ENCODE results near the gene BRD1.
A peak's percentile ranks its signal among the peaks of the same experiment; 100 is the strongest.

Gene BRD1

DNA sequence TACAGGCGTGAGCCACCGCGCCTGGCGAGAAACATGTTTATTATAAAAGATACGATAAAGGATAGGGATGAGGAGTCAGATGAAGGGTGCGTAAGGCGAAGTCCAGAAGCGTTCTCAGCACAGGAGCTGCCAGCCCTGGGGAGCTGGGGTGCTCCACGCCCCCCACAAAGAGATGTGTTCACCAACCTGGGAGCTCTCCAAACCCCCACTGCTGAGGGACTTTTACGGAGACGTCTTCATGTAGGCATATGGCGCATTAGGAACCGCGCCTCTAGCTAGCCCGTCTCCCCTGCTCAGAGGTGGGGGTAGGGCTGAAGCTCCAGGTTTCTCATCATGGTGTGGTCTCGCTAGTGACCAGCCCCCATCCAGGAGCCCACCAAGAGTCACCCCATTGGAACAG, 17.6 kb upstream of the BRD1 start:
- Histone ChIP-seq H3K27ac (ENCODE audit: low read depth in 2 of 2, low read length in 2 of 2) (no peak overlapping the region), H3K27me3 (ENCODE audit: control insufficient read depth in 2 of 2, insufficient read depth in 2 of 2, low read length in 2 of 2) (peaks cover 7 to 15% of the 10 kb centered on the region in 2 donors), H3K4me3 (ENCODE audit: low read length in 2 of 2) (no peak overlapping the region), H3K9me3 (ENCODE audit: control insufficient read depth in 2 of 2, low read length in 2 of 2) (no peaks in the 10 kb centered on the region), H3K4me1 (ENCODE audit: control insufficient read depth in 2 of 2, insufficient read depth in 2 of 2, low read length in 2 of 2) (peaks cover 2 to 3% of the 10 kb centered on the region in 2 donors), H3K9ac (ENCODE audit: low read depth in 1 of 2, low read length in 2 of 2) (no peak overlapping the region), H3K36me3 (ENCODE audit: control insufficient read depth in 2 of 2, insufficient read depth in 2 of 2, low read length in 2 of 2) (no peaks in the 10 kb centered on the region)

- no peaks in the 10 kb centered on the region for H3K27me3 ChIP-seq (ENCODE audit: control insufficient read depth in 2 of 2, insufficient read depth in 2 of 2, low read length in 2 of 2)
- H3K4me3 ChIP-seq (ENCODE audit: low read length in 2 of 2): no peak overlapping the region
- H3K9me3 ChIP-seq (ENCODE audit: control insufficient read depth in 2 of 2, low read length in 2 of 2): no peaks in the 10 kb centered on the region
- no peak overlapping the region for H3K9ac ChIP-seq (ENCODE audit: low read depth in 1 of 2, low read length in 2 of 2)
- H3K27ac ChIP-seq (ENCODE audit: low read depth in 2 of 2, low read length in 2 of 2): peak overlapping the region; percentile 22 to 56
- H3K36me3 ChIP-seq (ENCODE audit: control insufficient read depth in 2 of 2, insufficient read depth in 2 of 2, low read length in 2 of 2): no peaks in the 10 kb centered on the region
- no peaks in the 10 kb centered on the region for H3K4me1 ChIP-seq (ENCODE audit: control insufficient read depth in 2 of 2, insufficient read depth in 2 of 2, low read length in 2 of 2)
Observed at GRCh38 chr22:49838771-49839717, 11.4 kb upstream of the BRD1 start.

DNA sequence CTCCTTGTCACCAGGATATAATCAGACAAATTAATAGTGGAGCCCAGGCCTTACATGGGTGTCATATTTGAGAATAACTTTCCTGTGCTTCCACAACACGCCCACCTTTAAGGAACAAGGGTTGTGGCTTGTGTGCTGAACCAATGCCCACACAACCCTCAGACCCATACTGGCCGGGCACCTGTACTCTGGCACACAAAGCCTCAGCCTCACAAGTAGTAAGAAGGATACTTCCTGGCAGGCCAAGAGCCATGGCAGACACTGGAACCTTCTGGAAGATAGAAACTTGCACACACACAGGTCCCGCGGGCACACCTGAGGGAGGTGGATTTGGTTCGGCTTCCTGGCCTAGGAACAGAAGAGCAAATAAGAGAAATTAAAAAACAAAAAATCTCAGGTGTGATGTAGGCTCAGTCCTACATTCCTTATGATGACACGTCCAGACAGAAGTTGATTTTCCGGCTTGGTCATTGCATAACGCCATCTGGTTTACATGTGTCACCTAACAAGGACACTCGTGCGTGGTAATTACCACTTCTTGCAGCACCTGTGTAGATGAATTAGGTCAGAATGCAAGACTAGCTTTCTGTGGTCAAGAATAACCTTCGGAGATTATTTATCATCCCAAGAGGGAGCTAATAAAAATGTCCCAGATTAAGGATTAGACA, 5.8 kb upstream of the BRD1 start:
- H3K9ac ChIP-seq (ENCODE audit: low read depth in 1 of 2, low read length in 2 of 2): no peak overlapping the region
- H3K4me1 ChIP-seq (ENCODE audit: control insufficient read depth in 2 of 2, insufficient read depth in 2 of 2, low read length in 2 of 2): no peaks in the 10 kb centered on the region
- H3K27ac ChIP-seq (ENCODE audit: low read depth in 2 of 2, low read length in 2 of 2): no peak overlapping the region
- no peaks in the 10 kb centered on the region for H3K9me3 ChIP-seq (ENCODE audit: control insufficient read depth in 2 of 2, low read length in 2 of 2)
- no peaks in the 10 kb centered on the region for H3K36me3 ChIP-seq (ENCODE audit: control insufficient read depth in 2 of 2, insufficient read depth in 2 of 2, low read length in 2 of 2)
- H3K4me3 ChIP-seq (ENCODE audit: low read length in 2 of 2): no peak overlapping the region
- no peaks in the 10 kb centered on the region for H3K27me3 ChIP-seq (ENCODE audit: control insufficient read depth in 2 of 2, insufficient read depth in 2 of 2, low read length in 2 of 2)

DNA sequence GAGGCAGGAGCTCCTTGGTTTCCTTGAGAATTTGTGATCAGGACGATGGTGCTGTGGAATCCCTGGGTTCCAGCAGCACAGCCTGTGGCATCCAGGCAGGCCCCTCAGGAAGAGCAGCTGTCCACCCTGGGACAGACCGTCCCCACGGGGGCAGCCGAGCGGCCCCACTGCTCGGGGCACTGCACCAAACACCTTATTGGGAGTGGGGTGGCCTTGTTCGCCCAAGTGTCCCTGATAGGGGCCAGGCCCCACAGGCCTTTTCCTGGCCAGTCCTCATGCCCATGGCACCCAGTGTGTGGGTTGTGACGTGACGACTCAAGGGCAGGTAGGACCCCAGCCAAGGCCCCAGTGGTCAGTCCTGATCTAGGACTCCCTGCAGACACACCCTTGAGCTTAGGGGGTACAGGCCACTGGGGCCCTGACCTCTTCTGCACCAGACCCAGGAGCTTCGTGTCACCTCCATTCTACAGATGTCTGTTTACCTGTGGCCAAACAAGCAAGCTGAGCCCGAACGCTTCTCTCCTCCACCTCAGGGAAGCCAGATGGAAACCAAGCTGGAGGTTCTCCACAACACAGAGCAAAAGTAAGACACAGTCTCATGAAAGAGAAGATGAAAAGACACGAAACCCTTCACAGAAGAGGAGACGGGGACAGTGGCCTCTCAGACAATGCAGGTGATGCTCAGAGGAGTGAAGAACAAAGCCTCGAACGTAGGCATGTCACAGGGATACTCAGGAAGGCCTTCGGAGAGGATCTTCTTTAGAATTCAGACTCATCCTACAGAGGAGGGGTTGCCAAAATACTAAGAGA, 1.6 kb upstream of the BRD1 start:
- peaks cover 20 to 21% of the 10 kb centered on the region in 2 donors for H3K4me1 ChIP-seq (ENCODE audit: control insufficient read depth in 2 of 2, insufficient read depth in 2 of 2, low read length in 2 of 2)
- H3K4me3 ChIP-seq (ENCODE audit: low read length in 2 of 2): no peak overlapping the region
- no peaks in the 10 kb centered on the region for H3K27me3 ChIP-seq (ENCODE audit: control insufficient read depth in 2 of 2, insufficient read depth in 2 of 2, low read length in 2 of 2)
- peak overlapping the region in 1 of 2 donors; percentile 13 for H3K27ac ChIP-seq (ENCODE audit: low read depth in 2 of 2, low read length in 2 of 2)
- no peaks in the 10 kb centered on the region for H3K9me3 ChIP-seq (ENCODE audit: control insufficient read depth in 2 of 2, low read length in 2 of 2)
- H3K9ac ChIP-seq (ENCODE audit: low read depth in 1 of 2, low read length in 2 of 2): no peak overlapping the region
- peaks cover 0 to 8% of the 10 kb centered on the region in 2 donors for H3K36me3 ChIP-seq (ENCODE audit: control insufficient read depth in 2 of 2, insufficient read depth in 2 of 2, low read length in 2 of 2)

- Histone ChIP-seq H3K27ac (ENCODE audit: low read depth in 2 of 2, low read length in 2 of 2) (no peak overlapping the region), H3K9ac (ENCODE audit: low read depth in 1 of 2, low read length in 2 of 2) (no peak overlapping the region), H3K4me1 (ENCODE audit: control insufficient read depth in 2 of 2, insufficient read depth in 2 of 2, low read length in 2 of 2) (peaks cover 21% of the 10 kb centered on the region in 2 donors), H3K4me3 (ENCODE audit: low read length in 2 of 2) (no peak overlapping the region), H3K27me3 (ENCODE audit: control insufficient read depth in 2 of 2, insufficient read depth in 2 of 2, low read length in 2 of 2) (no peaks in the 10 kb centered on the region), H3K36me3 (ENCODE audit: control insufficient read depth in 2 of 2, insufficient read depth in 2 of 2, low read length in 2 of 2) (peaks cover 5 to 14% of the 10 kb centered on the region in 2 donors), H3K9me3 (ENCODE audit: control insufficient read depth in 2 of 2, low read length in 2 of 2) (no peaks in the 10 kb centered on the region)
Observed at GRCh38 chr22:49828599-49828965, 909 bp upstream of the BRD1 start.

- Histone ChIP-seq H3K9me3 (ENCODE audit: control insufficient read depth in 2 of 2, low read length in 2 of 2) (no peaks in the 10 kb centered on the region), H3K36me3 (ENCODE audit: control insufficient read depth in 2 of 2, insufficient read depth in 2 of 2, low read length in 2 of 2) (peaks cover 15 to 25% of the 10 kb centered on the region in 2 donors), H3K4me3 (ENCODE audit: low read length in 2 of 2) (peak overlapping the region; percentile 79 to 80), H3K9ac (ENCODE audit: low read depth in 1 of 2, low read length in 2 of 2) (peak overlapping the region in 1 of 2 donors; percentile 83), H3K27me3 (ENCODE audit: control insufficient read depth in 2 of 2, insufficient read depth in 2 of 2, low read length in 2 of 2) (no peaks in the 10 kb centered on the region), H3K27ac (ENCODE audit: low read depth in 2 of 2, low read length in 2 of 2) (peak overlapping the region; percentile 72 to 83), H3K4me1 (ENCODE audit: control insufficient read depth in 2 of 2, insufficient read depth in 2 of 2, low read length in 2 of 2) (peaks cover 21% of the 10 kb centered on the region in 2 donors)
Observed at GRCh38 chr22:49827271-49827852, 311 bp downstream of the BRD1 start.

GRCh38 chr22:49826603-49827270, 936 bp downstream of the BRD1 start:
- no peaks in the 10 kb centered on the region for H3K27me3 ChIP-seq (ENCODE audit: control insufficient read depth in 2 of 2, insufficient read depth in 2 of 2, low read length in 2 of 2)
- H3K27ac ChIP-seq (ENCODE audit: low read depth in 2 of 2, low read length in 2 of 2): peak overlapping the region; percentile 72 to 83
- peaks cover 15 to 26% of the 10 kb centered on the region in 2 donors for H3K36me3 ChIP-seq (ENCODE audit: control insufficient read depth in 2 of 2, insufficient read depth in 2 of 2, low read length in 2 of 2)
- peaks cover 21% of the 10 kb centered on the region in 2 donors for H3K4me1 ChIP-seq (ENCODE audit: control insufficient read depth in 2 of 2, insufficient read depth in 2 of 2, low read length in 2 of 2)
- H3K9ac ChIP-seq (ENCODE audit: low read depth in 1 of 2, low read length in 2 of 2): peak overlapping the region; percentile 83 to 85
- H3K4me3 ChIP-seq (ENCODE audit: low read length in 2 of 2): peak overlapping the region; percentile 79 to 80
- H3K9me3 ChIP-seq (ENCODE audit: control insufficient read depth in 2 of 2, low read length in 2 of 2): no peaks in the 10 kb centered on the region

DNA sequence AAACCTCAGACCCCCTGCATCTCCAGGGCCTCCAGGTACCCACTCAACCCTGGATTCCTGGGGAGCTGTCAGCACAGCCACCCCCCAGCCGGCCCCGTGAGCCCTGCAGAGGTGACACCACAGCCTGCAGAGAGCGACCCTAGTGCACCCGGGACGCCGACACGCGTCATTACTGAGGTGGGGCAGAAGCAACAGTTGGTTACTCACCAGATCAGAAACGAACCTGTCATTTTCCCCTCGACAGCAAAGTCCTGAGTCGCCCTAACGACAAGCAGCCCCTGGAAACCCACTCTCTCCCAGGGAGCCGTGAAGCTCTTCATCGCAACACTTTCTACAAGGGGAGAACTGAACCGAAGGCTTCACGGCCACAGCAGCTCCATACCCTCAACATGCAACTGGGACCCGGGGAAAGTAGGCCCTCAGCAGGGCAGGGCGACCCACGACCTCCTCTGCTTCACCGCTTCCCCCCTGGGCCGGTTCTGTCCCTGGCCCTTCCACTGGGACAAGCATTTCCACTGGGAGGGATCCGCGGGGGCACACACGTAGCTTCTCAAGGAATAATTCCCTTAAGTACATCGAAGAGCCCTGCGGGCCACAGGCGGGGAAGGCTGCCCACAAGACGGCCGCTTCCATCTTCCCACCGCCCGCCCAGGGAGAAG, 1.6 kb downstream of the BRD1 start:
- Histone ChIP-seq H3K27me3 (ENCODE audit: control insufficient read depth in 2 of 2, insufficient read depth in 2 of 2, low read length in 2 of 2) (no peaks in the 10 kb centered on the region), H3K4me1 (ENCODE audit: control insufficient read depth in 2 of 2, insufficient read depth in 2 of 2, low read length in 2 of 2) (peaks cover 21% of the 10 kb centered on the region in 2 donors), H3K9me3 (ENCODE audit: control insufficient read depth in 2 of 2, low read length in 2 of 2) (no peaks in the 10 kb centered on the region), H3K4me3 (ENCODE audit: low read length in 2 of 2) (peak overlapping the region; percentile 79 to 80), H3K9ac (ENCODE audit: low read depth in 1 of 2, low read length in 2 of 2) (peak overlapping the region; percentile 83 to 85), H3K36me3 (ENCODE audit: control insufficient read depth in 2 of 2, insufficient read depth in 2 of 2, low read length in 2 of 2) (peaks cover 18 to 32% of the 10 kb centered on the region in 2 donors), H3K27ac (ENCODE audit: low read depth in 2 of 2, low read length in 2 of 2) (peak overlapping the region; percentile 72 to 83)

DNA sequence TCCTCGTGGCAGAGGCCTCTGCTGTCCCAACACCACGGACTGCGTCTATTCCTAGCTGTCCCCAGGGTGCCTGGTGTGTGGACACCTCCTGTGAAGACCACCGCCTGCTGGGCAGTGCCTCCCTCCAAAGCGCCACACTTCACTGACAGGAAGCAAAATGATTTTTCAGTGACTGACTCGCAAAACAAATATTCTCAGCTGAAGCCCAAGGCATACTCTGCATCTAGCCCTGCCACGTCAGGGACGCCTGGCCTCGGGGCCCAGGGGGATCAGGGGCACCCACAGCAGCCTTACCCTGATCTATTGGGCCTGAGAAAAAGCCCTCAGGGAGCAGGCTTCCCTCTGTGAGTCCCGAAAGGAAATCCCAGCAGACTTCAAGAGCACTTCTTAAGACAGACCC, 2.2 kb downstream of the BRD1 start:
- H3K4me1 ChIP-seq (ENCODE audit: control insufficient read depth in 2 of 2, insufficient read depth in 2 of 2, low read length in 2 of 2): peaks cover 21 to 23% of the 10 kb centered on the region in 2 donors
- no peaks in the 10 kb centered on the region for H3K27me3 ChIP-seq (ENCODE audit: control insufficient read depth in 2 of 2, insufficient read depth in 2 of 2, low read length in 2 of 2)
- peaks cover 23 to 38% of the 10 kb centered on the region in 2 donors for H3K36me3 ChIP-seq (ENCODE audit: control insufficient read depth in 2 of 2, insufficient read depth in 2 of 2, low read length in 2 of 2)
- peak overlapping the region in 1 of 2 donors; percentile 83 for H3K9ac ChIP-seq (ENCODE audit: low read depth in 1 of 2, low read length in 2 of 2)
- H3K4me3 ChIP-seq (ENCODE audit: low read length in 2 of 2): peak overlapping the region; percentile 79 to 80
- no peaks in the 10 kb centered on the region for H3K9me3 ChIP-seq (ENCODE audit: control insufficient read depth in 2 of 2, low read length in 2 of 2)
- no peak overlapping the region for H3K27ac ChIP-seq (ENCODE audit: low read depth in 2 of 2, low read length in 2 of 2)

Data from mucosa of rectum (tissue), 2 donors.